PC-3 (cell line): Measurements from ENCODE around the gene MAP2K5. TPM values are rescaled to one million over a fixed set of nuclear protein-coding genes. Genes with fewer than 3 reads are reported as not detected.

Experiments
- ATAC-seq: fragments of 200-7000 bp; cut with Tn5 transposase; 2 replicates; pipeline ENCODE4 v1.9.1; 2020; ENCODE audit warnings: mild to moderate bottlenecking, moderate library complexity
- BruUV-seq: library from RNA; stranded (reverse); fragments of 400-500 nt; replicated peaks from 2 replicates; lab custom pipeline; 2021; lab: Mats Ljungman, UMichigan
- CTCF ChIA-PET: fragments of 300-600 bp; sonication (Branson Sonifier 250); formaldehyde crosslinking; loops from one replicate; lab custom pipeline; 2022; ENCODE audit warnings: antibody characterized with exemption; lab: Charles Lee
- POLR2A ChIA-PET: fragments of 300-600 bp; sonication (Branson Sonifier 250); formaldehyde crosslinking; loops from one replicate; lab custom pipeline; 2022; ENCODE audit warnings: antibody characterized with exemption; ENCODE audit not compliant: unreplicated experiment; lab: Charles Lee
- DNase-seq: peaks from one replicate; pipeline ENCODE4 v3.0.0-alpha.2; 2015
- H2AFZ ChIP-seq: fragments of 300-600 bp; sonication (generic); 2 replicates; pipeline ENCODE4 v1.6.0; 2016; ENCODE audit warnings: antibody characterized with exemption, low read length
- H3F3A ChIP-seq: fragments of 300-600 bp; sonication (generic); one replicate; pipeline ENCODE4 v1.6.0; 2017; ENCODE audit warnings: antibody characterized with exemption, low read length, control low read depth, mild to moderate bottlenecking; ENCODE audit not compliant: unreplicated experiment
- H3K27ac ChIP-seq: fragments of 300-600 bp; sonication (generic); 2 replicates; pipeline ENCODE4 v1.5.1; 2016; ENCODE audit warnings: mild to moderate bottlenecking, low read length
- H3K27me3 ChIP-seq: fragments of 300-600 bp; sonication (generic); 2 replicates; pipeline ENCODE4 v1.6.1; 2016; ENCODE audit warnings: low read length, mixed read lengths
- H3K36me3 ChIP-seq: fragments of 300-600 bp; sonication (generic); 2 replicates; pipeline ENCODE4 v1.6.1; 2016; ENCODE audit warnings: low read depth, mixed run types, low read length, mixed read lengths
- H3K4me1 ChIP-seq: fragments of 300-600 bp; sonication (generic); 2 replicates; pipeline ENCODE4 v1.5.1; 2016; ENCODE audit warnings: low read length; ENCODE audit not compliant: insufficient read depth
- H3K4me2 ChIP-seq: fragments of 300-600 bp; sonication (generic); 2 replicates; pipeline ENCODE4 v1.6.0; 2016; ENCODE audit warnings: low read length
- H3K4me3 ChIP-seq: fragments of 300-600 bp; sonication (generic); 2 replicates; pipeline ENCODE4 v1.5.1; 2016; ENCODE audit warnings: mild to moderate bottlenecking, low read length, mixed read lengths
- H3K79me2 ChIP-seq: fragments of 300-600 bp; sonication (generic); 2 replicates; pipeline ENCODE4 v1.6.1; 2017; ENCODE audit warnings: low read length, mixed read lengths
- H3K9ac ChIP-seq: fragments of 300-600 bp; sonication (generic); 2 replicates; pipeline ENCODE4 v1.6.0; 2016; ENCODE audit warnings: mild to moderate bottlenecking, low read length
- H3K9me2 ChIP-seq: fragments of 300-600 bp; sonication (generic); replicated peaks from 2 replicates; pipeline ENCODE4 v1.6.1; 2016; ENCODE audit warnings: mixed run types, low read length, mixed read lengths
- H3K9me3 ChIP-seq: fragments of 300-600 bp; sonication (generic); 2 replicates; pipeline ENCODE4 v1.6.1; 2016; ENCODE audit warnings: low read length, mixed read lengths
- H4K20me1 ChIP-seq: fragments of 300-600 bp; sonication (generic); 2 replicates; pipeline ENCODE4 v1.6.1; 2016; ENCODE audit warnings: low read length, mixed read lengths
- CTCF ChIP-seq: fragments of 300-600 bp; sonication (generic); conservative IDR thresholded peaks from 2 replicates; pipeline ENCODE4 v1.5.1; 2017; ENCODE audit warnings: antibody characterized with exemption, low read depth, mild to moderate bottlenecking, low read length
- EZH2 ChIP-seq: fragments of 300-600 bp; sonication (generic); IDR thresholded peaks from one replicate; pipeline ENCODE4 v1.6.1; 2017; ENCODE audit warnings: antibody characterized with exemption, mild to moderate bottlenecking, low read length; ENCODE audit not compliant: unreplicated experiment
- EZH2phosphoT487 ChIP-seq: fragments of 300-600 bp; sonication (generic); IDR thresholded peaks from 2 replicates; pipeline ENCODE4 v1.6.1; 2018; ENCODE audit warnings: mild to moderate bottlenecking, antibody characterized with exemption, low read length, borderline replicate concordance
- intact Hi-C: fragments of 100-400 bp; cut with micrococcal nuclease; formaldehyde crosslinking; loops from 2 replicates; pipeline ENCODE4 v1.9.0; 2023
- total RNA-seq: library from RNA; depleted of rRNA; stranded (reverse); fragments of >200 nt; gene quantifications from 2 replicates; pipeline ENCODE4 v1.2.3, GENCODE V29; 2014

Gene MAP2K5
- total RNA-seq, 1 experiment from 2014 or later: 5.5 TPM

- Histone ChIP-seq H3K4me2 (no peak overlapping the region), H2AFZ (no peak overlapping the region), H3K9ac (no peak overlapping the region), H3F3A (no peaks in the 10 kb centered on the region), H3K27ac (no peak overlapping the region), H3K9me3 (no peaks in the 10 kb centered on the region), H3K9me2 (no peaks in the 10 kb centered on the region), H3K27me3 (no peaks in the 10 kb centered on the region), H3K36me3 (no peaks in the 10 kb centered on the region), H4K20me1 (no peaks in the 10 kb centered on the region), H3K79me2 (no peaks in the 10 kb centered on the region), H3K4me3 (no peak overlapping the region), H3K4me1 (peaks cover 4% of the 10 kb centered on the region; the same call in 1 of the 2 replicates)
- DNase-seq: no peak
- no TSS peak for BruUV-seq
- ATAC-seq: no peak
- POLR2A ChIA-PET: no interaction called here
- intact Hi-C loops: loop anchor here (10.0 kb wide), 1 partner anchor 143 kb away; no protein-coding TSS in a partner anchor
- TF ChIP-seq CTCF (no peak), EZH2phosphoT487 (no peak), EZH2 (no peak)
- CTCF ChIA-PET: no interaction called here
These were observed 148.9 kb downstream of the MAP2K5 start for GRCh38 chr15:67691450-67691849.

- no peak for TF ChIP-seq EZH2phosphoT487
- TF ChIP-seq CTCF: no peak
- no peak for TF ChIP-seq EZH2
- H3K79me2 ChIP-seq: no peaks in the 10 kb centered on the region
- H3K9me2 ChIP-seq: no peaks in the 10 kb centered on the region
- POLR2A ChIA-PET: no interaction called here
- no peak overlapping the region for H2AFZ ChIP-seq
- no peak overlapping the region for H3K9ac ChIP-seq
- peaks cover 4% of the 10 kb centered on the region; the same call in 1 of the 2 replicates for H3K4me1 ChIP-seq
- no peaks in the 10 kb centered on the region for H4K20me1 ChIP-seq
- no peaks in the 10 kb centered on the region for H3K27me3 ChIP-seq
- H3K27ac ChIP-seq: no peak overlapping the region
- no peaks in the 10 kb centered on the region for H3K36me3 ChIP-seq
- H3K4me2 ChIP-seq: no peak overlapping the region
- no peak for ATAC-seq
- CTCF ChIA-PET: no interaction called here
- H3K4me3 ChIP-seq: no peak overlapping the region
- intact Hi-C loops: loop anchor here (10.0 kb wide), 1 partner anchor 142 kb away; no protein-coding TSS in a partner anchor
- no peaks in the 10 kb centered on the region for H3K9me3 ChIP-seq
- DNase-seq: no peak
- H3F3A ChIP-seq: no peaks in the 10 kb centered on the region
- no TSS peak for BruUV-seq
These were observed 150.1 kb downstream of the MAP2K5 start for GRCh38 chr15:67692573-67692972.

- Histone ChIP-seq H3K9me2 (no peaks in the 10 kb centered on the region), H3K27me3 (no peaks in the 10 kb centered on the region), H3K4me2 (no peak overlapping the region), H3K27ac (no peak overlapping the region), H3K79me2 (no peaks in the 10 kb centered on the region), H3K9me3 (no peaks in the 10 kb centered on the region), H3K4me3 (no peak overlapping the region), H3K4me1 (peaks cover 14% of the 10 kb centered on the region), H2AFZ (no peak overlapping the region), H3F3A (no peaks in the 10 kb centered on the region), H3K9ac (no peak overlapping the region), H4K20me1 (no peaks in the 10 kb centered on the region), H3K36me3 (no peaks in the 10 kb centered on the region)
- BruUV-seq: no TSS peak
- DNase-seq (no peak), ATAC-seq (no peak)
- intact Hi-C loops: loop anchor here (10.0 kb wide), 1 partner anchor 139 kb away; no protein-coding TSS in a partner anchor
- TF ChIP-seq CTCF: no peak
- no peak for TF ChIP-seq EZH2
- no peak for TF ChIP-seq EZH2phosphoT487
- POLR2A ChIA-PET: interaction anchor here (0.6 kb wide), 1 partner anchor 15 kb away, joined by 5 read pairs; no protein-coding TSS in a partner anchor
- CTCF ChIA-PET: no interaction called here
These were observed 153.6 kb downstream of the MAP2K5 start for GRCh38 chr15:67696087-67696486.
